RWPE2 (cell line): Measurements from ENCODE around the gene PGF.

Experiments
- ATAC-seq: fragments of 200-7000 bp; cut with Tn5 transposase; 3 replicates; pipeline ENCODE4 v1.9.1; 2021; ENCODE audit warnings: low read depth
- DNase-seq: peaks from one replicate; pipeline ENCODE4 v3.0.0-alpha.2; 2020; ENCODE audit warnings: low spot score
- H3K27ac ChIP-seq: fragments of 450-650 bp; 2 replicates; pipeline ENCODE4 v1.5.1; 2017; ENCODE audit warnings: mild to moderate bottlenecking; ENCODE audit not compliant: poor library complexity, severe bottlenecking
- H3K27me3 ChIP-seq: fragments of 250-450 bp; sonication (Bioruptor Pico); 2 replicates; pipeline ENCODE4 v1.5.1; 2021; ENCODE audit warnings: mild to moderate bottlenecking, moderate library complexity; ENCODE audit not compliant: insufficient read depth, poor library complexity, severe bottlenecking
- H3K36me3 ChIP-seq: fragments of 250-450 bp; sonication (Bioruptor Pico); 2 replicates; pipeline ENCODE4 v1.5.1; 2020; ENCODE audit warnings: low read depth, mild to moderate bottlenecking, moderate library complexity
- H3K4me1 ChIP-seq: fragments of 250-450 bp; sonication (Bioruptor Pico); 2 replicates; pipeline ENCODE4 v1.5.1; 2021; ENCODE audit warnings: mild to moderate bottlenecking, moderate library complexity; ENCODE audit not compliant: insufficient read depth, poor library complexity, severe bottlenecking
- H3K4me3 ChIP-seq: fragments of 250-450 bp; sonication (Bioruptor Pico); 2 replicates; pipeline ENCODE4 v1.5.1; 2021; ENCODE audit warnings: mild to moderate bottlenecking, moderate library complexity; ENCODE audit not compliant: severe bottlenecking
- H3K9me3 ChIP-seq: fragments of 250-450 bp; sonication (Bioruptor Pico); 2 replicates; pipeline ENCODE4 v1.5.1; 2021; ENCODE audit warnings: mild to moderate bottlenecking, moderate library complexity; ENCODE audit not compliant: severe bottlenecking
- CTCF ChIP-seq: fragments of 450-650 bp; IDR thresholded peaks from one replicate; pipeline ENCODE4 v1.5.1; 2017; ENCODE audit warnings: mild to moderate bottlenecking, moderate library complexity; ENCODE audit not compliant: poor library complexity, severe bottlenecking

The PGF gene

GRCh38 chr14:74921053-74921620 is 34.3 kb downstream of the PGF start:
- DNase-seq (no peak), ATAC-seq (no peak)
- Histone ChIP-seq H3K27ac (no peak overlapping the region), H3K4me3 (no peak overlapping the region), H3K27me3 (no peaks in the 10 kb centered on the region), H3K9me3 (no peaks in the 10 kb centered on the region), H3K36me3 (no peaks in the 10 kb centered on the region), H3K4me1 (no peaks in the 10 kb centered on the region)
- TF ChIP-seq CTCF, result no peak

- Histone ChIP-seq H3K36me3 (no peaks in the 10 kb centered on the region), H3K4me1 (no peaks in the 10 kb centered on the region), H3K27ac (no peak overlapping the region), H3K27me3 (no peaks in the 10 kb centered on the region), H3K9me3 (no peaks in the 10 kb centered on the region), H3K4me3 (no peak overlapping the region)
- DNase-seq, result no peak
- no peak for ATAC-seq
- no peak for TF ChIP-seq CTCF
These were observed 35.1 kb downstream of the PGF start for GRCh38 chr14:74920281-74920680.

DNA sequence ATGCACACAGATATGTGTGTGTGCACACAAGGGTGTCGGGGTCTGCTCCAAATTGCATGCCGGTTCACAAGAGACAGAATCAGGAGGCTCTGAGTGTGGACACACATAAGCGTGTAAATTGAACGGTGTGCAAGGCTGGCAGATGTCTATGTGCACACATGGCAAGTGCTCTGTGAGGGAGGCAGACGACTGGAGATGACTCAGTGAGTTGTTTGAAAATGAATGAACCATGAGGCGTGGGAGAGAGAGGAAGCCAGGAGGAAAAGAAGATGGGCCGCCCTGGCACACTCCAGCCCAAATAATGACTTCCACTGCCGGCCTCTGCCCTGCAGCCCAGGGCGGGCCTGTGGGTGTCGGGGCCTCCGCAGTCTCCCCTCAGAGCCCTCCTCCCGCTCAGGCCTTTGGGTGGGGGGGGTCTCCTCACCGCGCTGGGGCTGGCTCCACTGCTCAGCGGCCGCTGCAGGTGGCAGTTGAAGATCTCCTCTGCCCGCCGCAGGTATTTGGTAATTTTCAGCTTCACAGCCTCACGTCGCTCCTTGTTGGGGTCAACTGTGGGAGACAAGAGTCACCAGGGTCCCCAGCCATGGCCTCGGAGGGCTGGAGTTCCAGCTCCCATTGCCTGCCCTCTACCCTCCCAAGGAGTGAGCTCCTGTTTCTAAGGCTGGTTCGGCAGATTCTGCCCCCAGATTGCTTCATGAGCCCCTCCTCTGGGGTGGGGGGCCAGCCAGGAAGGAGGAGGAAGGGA is 35.8 kb downstream of the PGF start:
- H3K4me3 ChIP-seq, result no peak overlapping the region
- no peak overlapping the region for H3K27ac ChIP-seq
- no peaks in the 10 kb centered on the region for H3K9me3 ChIP-seq
- no peak for TF ChIP-seq CTCF
- no peak for ATAC-seq
- no peaks in the 10 kb centered on the region for H3K4me1 ChIP-seq
- no peak for DNase-seq
- H3K27me3 ChIP-seq, result no peaks in the 10 kb centered on the region
- no peaks in the 10 kb centered on the region for H3K36me3 ChIP-seq

DNA sequence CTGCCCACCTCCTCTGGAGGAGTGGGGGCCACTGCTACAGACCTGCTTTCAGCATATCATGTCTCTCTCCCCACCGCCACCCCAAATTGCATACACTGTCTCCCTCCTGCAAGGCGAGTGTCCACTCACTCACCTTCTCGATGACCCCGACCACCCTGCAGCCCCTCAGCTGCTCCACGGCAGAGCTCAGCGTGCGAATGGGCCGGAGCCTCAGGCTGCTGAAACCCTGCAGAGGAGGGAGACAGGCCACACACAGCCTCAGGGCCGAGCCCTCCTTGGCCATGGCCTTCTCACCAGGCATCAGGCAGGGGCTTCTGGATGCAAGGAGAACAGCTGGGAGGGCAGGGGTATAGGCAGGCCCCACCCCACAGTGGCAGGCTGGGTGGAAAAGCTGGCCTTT is 37.0 kb downstream of the PGF start:
- no peaks in the 10 kb centered on the region for H3K9me3 ChIP-seq
- DNase-seq (no peak), ATAC-seq (no peak)
- H3K4me1 ChIP-seq, result no peaks in the 10 kb centered on the region
- H3K36me3 ChIP-seq, result no peaks in the 10 kb centered on the region
- H3K4me3 ChIP-seq, result no peak overlapping the region
- no peak for TF ChIP-seq CTCF
- no peaks in the 10 kb centered on the region for H3K27me3 ChIP-seq
- H3K27ac ChIP-seq, result no peak overlapping the region

- Histone ChIP-seq H3K9me3 (no peaks in the 10 kb centered on the region), H3K36me3 (no peaks in the 10 kb centered on the region), H3K27me3 (no peaks in the 10 kb centered on the region), H3K4me3 (no peak overlapping the region), H3K4me1 (no peaks in the 10 kb centered on the region), H3K27ac (no peak overlapping the region)
- ATAC-seq (no peak), DNase-seq (no peak)
- TF ChIP-seq CTCF, result no peak
These were observed 37.7 kb downstream of the PGF start for GRCh38 chr14:74917646-74918081.
